ENCODE data around the gene STK17B.

- TF ChIP-seq, protein P1, sequence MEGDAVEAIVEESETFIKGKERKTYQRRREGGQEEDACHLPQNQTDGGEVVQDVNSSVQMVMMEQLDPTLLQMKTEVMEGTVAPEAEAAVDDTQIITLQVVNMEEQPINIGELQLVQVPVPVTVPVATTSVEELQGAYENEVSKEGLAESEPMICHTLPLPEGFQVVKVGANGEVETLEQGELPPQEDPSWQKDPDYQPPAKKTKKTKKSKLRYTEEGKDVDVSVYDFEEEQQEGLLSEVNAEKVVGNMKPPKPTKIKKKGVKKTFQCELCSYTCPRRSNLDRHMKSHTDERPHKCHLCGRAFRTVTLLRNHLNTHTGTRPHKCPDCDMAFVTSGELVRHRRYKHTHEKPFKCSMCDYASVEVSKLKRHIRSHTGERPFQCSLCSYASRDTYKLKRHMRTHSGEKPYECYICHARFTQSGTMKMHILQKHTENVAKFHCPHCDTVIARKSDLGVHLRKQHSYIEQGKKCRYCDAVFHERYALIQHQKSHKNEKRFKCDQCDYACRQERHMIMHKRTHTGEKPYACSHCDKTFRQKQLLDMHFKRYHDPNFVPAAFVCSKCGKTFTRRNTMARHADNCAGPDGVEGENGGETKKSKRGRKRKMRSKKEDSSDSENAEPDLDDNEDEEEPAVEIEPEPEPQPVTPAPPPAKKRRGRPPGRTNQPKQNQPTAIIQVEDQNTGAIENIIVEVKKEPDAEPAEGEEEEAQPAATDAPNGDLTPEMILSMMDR (conservative IDR thresholded peaks at IDR 0.05 in 1 of 2, IDR thresholded peaks at IDR 0.05 in 1 of 2; ENCODE audit: low read depth in 1 of 2, low read length in 2 of 2), result no peak
- no peak for TF ChIP-seq EZH2 (IDR thresholded peaks at IDR 0.05; ENCODE audit: low read length, missing control alignments)
These were observed 29.2 kb upstream of the STK17B start for GRCh38 chr2:196200557-196200956.

All from fibroblast of lung (primary cell).